ENCODE data around the gene SMARCA1. TPM values are rescaled to one million over a fixed set of nuclear protein-coding genes. Genes with fewer than 3 reads are reported as not detected.
A peak's percentile ranks its signal among the peaks of the same experiment; 100 is the strongest.

Gene SMARCA1
- total RNA-seq, 4 donors from 2014 or later = 8.0 to 13.9 (median 11.2) TPM

- intact Hi-C loops (cut with DNase I; ENCODE audit: low total_unique reads) = no loop called here
- DNase-seq (ENCODE audit: low spot score in 2 of 2) = no peak
- TF ChIP-seq CTCF (IDR thresholded peaks at IDR 0.05) = no peak
- no peak for TF ChIP-seq POLR2A (IDR thresholded peaks at IDR 0.05)
- no peak overlapping the region for H3K4me3 ChIP-seq (ENCODE audit: low read depth, poor library complexity, severe bottlenecking)
- WGBS, 2 donors = 61 to 82% methylated on average over 1 of the region's 1 CpG
These were observed 25.8 kb upstream of the SMARCA1 start for GRCh38 chrX:129549124-129549523.

- TF ChIP-seq CTCF (IDR thresholded peaks at IDR 0.05) (no peak), POLR2A (IDR thresholded peaks at IDR 0.05) (no peak)
- no peak overlapping the region for H3K4me3 ChIP-seq (ENCODE audit: low read depth, poor library complexity, severe bottlenecking)
- intact Hi-C loops (cut with DNase I; ENCODE audit: low total_unique reads) = no loop called here
- WGBS, 2 donors = 81 to 84% methylated on average over 1 of the region's 1 CpG
- no peak for DNase-seq (ENCODE audit: low spot score in 2 of 2)
These were observed 22.1 kb upstream of the SMARCA1 start for GRCh38 chrX:129545408-129545807.

GRCh38 chrX:129544780-129545179 lies 21.5 kb upstream of the SMARCA1 start:
- 77% methylated on average over 2 of the region's 2 CpGs for whole genome bisulfite sequencing, 2 donors
- TF ChIP-seq CTCF (IDR thresholded peaks at IDR 0.05) (no peak), POLR2A (IDR thresholded peaks at IDR 0.05) (no peak)
- no peak overlapping the region for H3K4me3 ChIP-seq (ENCODE audit: low read depth, poor library complexity, severe bottlenecking)
- intact Hi-C loops (cut with DNase I; ENCODE audit: low total_unique reads) = no loop called here
- no peak for DNase-seq (ENCODE audit: low spot score in 2 of 2)

DNA sequence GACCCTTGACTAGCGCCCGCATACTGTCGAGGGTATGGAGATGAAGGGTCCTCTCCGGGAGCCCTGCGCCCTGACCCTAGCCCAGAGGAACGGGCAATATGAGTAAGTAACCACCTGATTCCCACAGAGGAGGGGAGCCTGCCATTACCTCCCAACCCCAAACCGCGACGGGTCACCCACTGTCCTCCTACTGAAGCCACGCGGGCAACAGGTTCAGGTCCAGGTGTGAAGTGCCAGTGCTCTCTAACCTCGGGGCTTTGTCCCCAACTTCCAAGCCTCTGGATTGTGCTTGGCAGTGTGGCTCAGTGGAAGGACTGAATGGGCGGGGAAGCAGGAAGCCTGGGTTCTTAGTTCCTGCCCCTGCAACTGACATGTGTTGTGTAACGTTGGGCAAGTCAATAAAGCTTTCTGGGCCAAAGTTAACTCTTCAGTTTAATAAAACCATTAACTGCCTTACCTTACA lies 17.5 kb upstream of the SMARCA1 start:
- DNase-seq (ENCODE audit: low spot score in 2 of 2) = peak in 1 of 2 donors; percentile 19
- peak overlapping the region; percentile 47 for H3K4me3 ChIP-seq (ENCODE audit: low read depth, poor library complexity, severe bottlenecking)
- intact Hi-C loops (cut with DNase I; ENCODE audit: low total_unique reads) = no loop called here
- no peak for TF ChIP-seq CTCF (IDR thresholded peaks at IDR 0.05)
- no peak for TF ChIP-seq POLR2A (IDR thresholded peaks at IDR 0.05)
- 6 to 38% methylated on average over 2 to 11 of the region's 14 CpGs for WGBS, 2 donors

- WGBS, 2 donors = 0 to 22% methylated on average over 4 to 51 of the region's 60 CpGs
- intact Hi-C loops (cut with DNase I; ENCODE audit: low total_unique reads) = no loop called here
- peak; percentile 20 to 92 for DNase-seq (ENCODE audit: low spot score in 2 of 2)
- TF ChIP-seq POLR2A (IDR thresholded peaks at IDR 0.05) = no peak
- no peak for TF ChIP-seq CTCF (IDR thresholded peaks at IDR 0.05)
- peak within 1 kb of the TSS; percentile 47 for H3K4me3 ChIP-seq (ENCODE audit: low read depth, poor library complexity, severe bottlenecking)
These were observed 16.9 kb upstream of the SMARCA1 start, which contains the start of gene OCRL for GRCh38 chrX:129540068-129540653. Gene OCRL (plus strand): TSS chrX:129540259. CDS start chrX:129540440, 181 bp downstream.
